K562 (cell line): ENCODE data around the gene SCAP.

Experiments used
- CXXC5 ChIP-seq: fragments of 250-450 bp; sonication (Bioruptor Pico); IDR thresholded peaks from 2 replicates; pipeline ENCODE4 v1.8.0; 2022; ENCODE audit warnings: inconsistent platforms, mild to moderate bottlenecking, moderate library complexity
- EZH2 ChIP-seq: IDR thresholded peaks from 2 replicates; pipeline ENCODE4 v1.6.1; 2012; ENCODE audit warnings: low read depth, mild to moderate bottlenecking, inconsistent platforms, low read length, borderline replicate concordance
- LEF1 ChIP-seq: fragments of 450-650 bp; IDR thresholded peaks from 2 replicates; pipeline ENCODE4 v1.6.1; 2016; ENCODE audit warnings: mild to moderate bottlenecking
- NFE2 ChIP-seq: IDR thresholded peaks from 2 replicates; pipeline ENCODE4 v1.6.1; 2014; ENCODE audit warnings: antibody characterized with exemption, low read depth
- U2AF2 ChIP-seq: fragments of 200-400 bp; formaldehyde crosslinking; optimal IDR thresholded peaks from 2 replicates; pipeline ENCODE3; 2017; ENCODE audit warnings: low read depth, mild to moderate bottlenecking, low read length
- ZNF197 ChIP-seq: fragments of 200-800 bp; sonication (Bioruptor generic); IDR thresholded peaks from 2 replicates; pipeline ENCODE4 v1.6.1; 2016; ENCODE audit warnings: low read depth, missing genetic modification characterization, missing compliant biosample characterization
- ZNF23 ChIP-seq: fragments of 250-450 bp; sonication (Bioruptor Pico); IDR thresholded peaks from 2 replicates; pipeline ENCODE4 v1.4.0; 2020; ENCODE audit warnings: mild to moderate bottlenecking
- TF ChIP-seq, protein P1 (sequence below), 3 experiments: IDR thresholded peaks in 2 of 3; conservative IDR thresholded peaks in 1 of 3; 2 replicates each; pipeline ENCODE4 v1.5.1; 2011 to 2012; ENCODE audit warnings: low read length in 3 of 3, mild to moderate bottlenecking in 3 of 3, control low read depth in 2 of 3, improper control_type of control experiment in 1 of 3, inconsistent platforms in 1 of 3, low read depth in 1 of 3, mixed read lengths in 1 of 3, moderate library complexity in 1 of 3; ENCODE audit not compliant: insufficient read depth in 2 of 3
- TF ChIP-seq, protein P2 (sequence below): fragments of 250-450 bp; sonication (Bioruptor Pico); IDR thresholded peaks from 2 replicates; pipeline ENCODE4 v1.8.0; 2021; ENCODE audit warnings: mild to moderate bottlenecking, moderate library complexity
- TF ChIP-seq, protein P3 (sequence below): sonication (generic); formaldehyde crosslinking; IDR thresholded peaks from 2 replicates; pipeline ENCODE4 v1.9.0; 2022; ENCODE audit warnings: mild to moderate bottlenecking, missing genetic modification reagents

DNA sequence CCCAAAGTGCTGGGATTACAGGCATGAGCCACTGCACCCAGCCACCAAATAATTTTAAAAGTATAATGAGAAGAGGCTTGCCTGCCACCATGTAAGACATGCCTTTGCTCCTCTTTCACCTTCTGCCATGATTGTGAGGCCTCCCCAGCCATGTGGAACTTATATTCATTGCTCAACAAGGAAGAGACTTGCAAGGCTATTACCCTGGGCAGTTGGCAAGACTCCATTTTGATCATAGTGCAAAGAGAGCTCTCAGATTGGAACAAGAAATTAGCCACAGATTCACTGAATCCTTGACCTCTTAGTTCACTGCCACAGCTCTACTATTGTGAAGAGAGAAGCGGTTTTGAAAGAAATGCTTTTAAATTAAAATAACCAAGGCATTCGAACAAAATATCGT is 6.1 kb downstream of the SCAP start:
- TF ChIP-seq, protein P1, sequence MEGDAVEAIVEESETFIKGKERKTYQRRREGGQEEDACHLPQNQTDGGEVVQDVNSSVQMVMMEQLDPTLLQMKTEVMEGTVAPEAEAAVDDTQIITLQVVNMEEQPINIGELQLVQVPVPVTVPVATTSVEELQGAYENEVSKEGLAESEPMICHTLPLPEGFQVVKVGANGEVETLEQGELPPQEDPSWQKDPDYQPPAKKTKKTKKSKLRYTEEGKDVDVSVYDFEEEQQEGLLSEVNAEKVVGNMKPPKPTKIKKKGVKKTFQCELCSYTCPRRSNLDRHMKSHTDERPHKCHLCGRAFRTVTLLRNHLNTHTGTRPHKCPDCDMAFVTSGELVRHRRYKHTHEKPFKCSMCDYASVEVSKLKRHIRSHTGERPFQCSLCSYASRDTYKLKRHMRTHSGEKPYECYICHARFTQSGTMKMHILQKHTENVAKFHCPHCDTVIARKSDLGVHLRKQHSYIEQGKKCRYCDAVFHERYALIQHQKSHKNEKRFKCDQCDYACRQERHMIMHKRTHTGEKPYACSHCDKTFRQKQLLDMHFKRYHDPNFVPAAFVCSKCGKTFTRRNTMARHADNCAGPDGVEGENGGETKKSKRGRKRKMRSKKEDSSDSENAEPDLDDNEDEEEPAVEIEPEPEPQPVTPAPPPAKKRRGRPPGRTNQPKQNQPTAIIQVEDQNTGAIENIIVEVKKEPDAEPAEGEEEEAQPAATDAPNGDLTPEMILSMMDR (IDR thresholded peaks at IDR 0.05 in 2 of 3, conservative IDR thresholded peaks at IDR 0.05 in 1 of 3; ENCODE audit: insufficient read depth in 2 of 3, low read depth in 1 of 3, low read length in 3 of 3) = no peak
- TF ChIP-seq NFE2 = no peak
- TF ChIP-seq ZNF23 (CRISPR knock-in tag) = no peak
- TF ChIP-seq, protein P2, sequence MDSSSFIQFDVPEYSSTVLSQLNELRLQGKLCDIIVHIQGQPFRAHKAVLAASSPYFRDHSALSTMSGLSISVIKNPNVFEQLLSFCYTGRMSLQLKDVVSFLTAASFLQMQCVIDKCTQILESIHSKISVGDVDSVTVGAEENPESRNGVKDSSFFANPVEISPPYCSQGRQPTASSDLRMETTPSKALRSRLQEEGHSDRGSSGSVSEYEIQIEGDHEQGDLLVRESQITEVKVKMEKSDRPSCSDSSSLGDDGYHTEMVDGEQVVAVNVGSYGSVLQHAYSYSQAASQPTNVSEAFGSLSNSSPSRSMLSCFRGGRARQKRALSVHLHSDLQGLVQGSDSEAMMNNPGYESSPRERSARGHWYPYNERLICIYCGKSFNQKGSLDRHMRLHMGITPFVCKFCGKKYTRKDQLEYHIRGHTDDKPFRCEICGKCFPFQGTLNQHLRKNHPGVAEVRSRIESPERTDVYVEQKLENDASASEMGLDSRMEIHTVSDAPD = no peak
- no peak for TF ChIP-seq EZH2
- TF ChIP-seq U2AF2 = no peak
- no peak for TF ChIP-seq CXXC5 (CRISPR knock-in tag)
- no peak for TF ChIP-seq LEF1
- TF ChIP-seq, protein P3, sequence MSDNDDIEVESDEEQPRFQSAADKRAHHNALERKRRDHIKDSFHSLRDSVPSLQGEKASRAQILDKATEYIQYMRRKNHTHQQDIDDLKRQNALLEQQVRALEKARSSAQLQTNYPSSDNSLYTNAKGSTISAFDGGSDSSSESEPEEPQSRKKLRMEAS (CRISPR knock-in tag) = no peak
- TF ChIP-seq ZNF197 (CRISPR knock-in tag) = no peak
